ENCODE measurements around the gene APBA3.

The APBA3 gene

GRCh38 chr19:3761382-3762129 is at the start of gene APBA3 (continued):
- no peak for TF ChIP-seq ZNF624 (tag by site-specific recombination; IDR thresholded peaks at IDR 0.05)
- TF ChIP-seq ZEB2 (tag by site-specific recombination; IDR thresholded peaks at IDR 0.05): peak; percentile 87
- no peak for TF ChIP-seq ZNF521 (tag by site-specific recombination; IDR thresholded peaks at IDR 0.05)
- no peak for TF ChIP-seq ZNF510 (tag by site-specific recombination; IDR thresholded peaks at IDR 0.05; ENCODE audit: insufficient replicate concordance)
- TF ChIP-seq ZNF560 (tag by site-specific recombination; IDR thresholded peaks at IDR 0.05; ENCODE audit: borderline replicate concordance): no peak
- no peak for TF ChIP-seq ZNF530 (tag by site-specific recombination; IDR thresholded peaks at IDR 0.05; ENCODE audit: low read depth)
- TF ChIP-seq TSHZ1 (tag by site-specific recombination; IDR thresholded peaks at IDR 0.05; ENCODE audit: borderline replicate concordance): no peak
- no peak for TF ChIP-seq ZNF792 (tag by site-specific recombination; IDR thresholded peaks at IDR 0.05)
- peak; percentile 94 for TF ChIP-seq ZNF777 (tag by site-specific recombination; IDR thresholded peaks at IDR 0.05; ENCODE audit: borderline replicate concordance)
- TF ChIP-seq ZSCAN5A (tag by site-specific recombination; IDR thresholded peaks at IDR 0.05): peak; percentile 78
- no peak for TF ChIP-seq ZNF19 (tag by site-specific recombination; IDR thresholded peaks at IDR 0.05; ENCODE audit: low read depth)
- TF ChIP-seq ZBTB11 (tag by site-specific recombination; conservative IDR thresholded peaks at IDR 0.05; ENCODE audit: low read depth): peak; percentile 99
- no peak for TF ChIP-seq ZNF426 (tag by site-specific recombination; IDR thresholded peaks at IDR 0.05)
- 0 out of 2 replicates have a peak, but pooled peaks have one; percentile 15 for TF ChIP-seq OSR2 (tag by site-specific recombination; IDR thresholded peaks at IDR 0.05)
- TF ChIP-seq ZSCAN30 (tag by site-specific recombination; IDR thresholded peaks at IDR 0.05): peak; percentile 77
- no peak for TF ChIP-seq ZNF768 (tag by site-specific recombination; IDR thresholded peaks at IDR 0.05)
- no peak for TF ChIP-seq ZNF776 (tag by site-specific recombination; IDR thresholded peaks at IDR 0.05; ENCODE audit: borderline replicate concordance)
- TF ChIP-seq ZNF221 (tag by site-specific recombination; IDR thresholded peaks at IDR 0.05; ENCODE audit: borderline replicate concordance): no peak
- TF ChIP-seq ZBTB17 (tag by site-specific recombination; IDR thresholded peaks at IDR 0.05): peak; percentile 98
- TF ChIP-seq ZNF223 (tag by site-specific recombination; IDR thresholded peaks at IDR 0.05): no peak
- TF ChIP-seq ZNF112 (tag by site-specific recombination; IDR thresholded peaks at IDR 0.05): no peak
- TF ChIP-seq ZFHX2 (tag by site-specific recombination; conservative IDR thresholded peaks at IDR 0.05): peak; percentile 59; the same call in 1 of the 2 replicates
- no peak for TF ChIP-seq SALL2 (tag by site-specific recombination; IDR thresholded peaks at IDR 0.05; ENCODE audit: borderline replicate concordance)
- no peak for TF ChIP-seq BCL6B (tag by site-specific recombination; IDR thresholded peaks at IDR 0.05)
- no peak for TF ChIP-seq ZNF350 (tag by site-specific recombination; IDR thresholded peaks at IDR 0.05)
- TF ChIP-seq, protein P1, sequence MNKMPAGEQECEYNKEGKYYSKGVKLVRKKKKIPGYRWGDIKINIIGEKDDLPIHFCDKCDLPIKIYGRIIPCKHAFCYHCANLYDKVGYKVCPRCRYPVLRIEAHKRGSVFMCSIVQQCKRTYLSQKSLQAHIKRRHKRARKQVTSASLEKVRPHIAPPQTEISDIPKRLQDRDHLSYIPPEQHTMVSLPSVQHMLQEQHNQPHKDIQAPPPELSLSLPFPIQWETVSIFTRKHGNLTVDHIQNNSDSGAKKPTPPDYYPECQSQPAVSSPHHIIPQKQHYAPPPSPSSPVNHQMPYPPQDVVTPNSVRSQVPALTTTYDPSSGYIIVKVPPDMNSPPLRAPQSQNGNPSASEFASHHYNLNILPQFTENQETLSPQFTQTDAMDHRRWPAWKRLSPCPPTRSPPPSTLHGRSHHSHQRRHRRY (tag by site-specific recombination; IDR thresholded peaks at IDR 0.05): no peak
- no peak for TF ChIP-seq ZNF473 (tag by site-specific recombination; IDR thresholded peaks at IDR 0.05)
- TF ChIP-seq ZNF274 (IDR thresholded peaks at IDR 0.05; ENCODE audit: low read length): no peak
- TF ChIP-seq ZNF274 (tag by site-specific recombination; IDR thresholded peaks at IDR 0.05; ENCODE audit: borderline replicate concordance): no peak
- no peak for TF ChIP-seq ZNF548 (tag by site-specific recombination; IDR thresholded peaks at IDR 0.05)

Measured in HEK293 (cell line).